Smooth muscle cell (in vitro differentiated cells): Measurements from ENCODE around the gene GRM7. TPM values are rescaled to one million over a fixed set of nuclear protein-coding genes. Genes with fewer than 3 reads are reported as not detected.

Source experiments
- DNase-seq: peaks from one replicate; lab custom pipeline; 2025; ENCODE audit not compliant: unreplicated experiment; lab: John Stamatoyannopoulos, UW
- H2AFZ ChIP-seq: fragments of 200-600 bp; sonication (generic); 2 replicates; pipeline ENCODE4 v1.6.0; 2016; ENCODE audit warnings: antibody characterized with exemption, low read depth, mild to moderate bottlenecking
- H3F3A ChIP-seq: fragments of 200-600 bp; sonication (generic); 2 replicates; pipeline ENCODE4 v1.6.0; 2017; ENCODE audit warnings: antibody characterized with exemption, low read depth
- H3K27ac ChIP-seq: fragments of 200-600 bp; sonication (generic); 2 replicates; pipeline ENCODE4 v1.5.1; 2016; ENCODE audit warnings: low read depth, mild to moderate bottlenecking
- H3K27me3 ChIP-seq: fragments of 200-600 bp; sonication (generic); 2 replicates; pipeline ENCODE4 v1.6.1; 2016; ENCODE audit warnings: low read depth, mild to moderate bottlenecking
- H3K36me3 ChIP-seq: fragments of 200-600 bp; sonication (generic); 2 replicates; pipeline ENCODE4 v1.5.1; 2016; ENCODE audit warnings: low read depth
- H3K4me1 ChIP-seq: fragments of 200-600 bp; sonication (generic); 2 replicates; pipeline ENCODE4 v1.5.1; 2016; ENCODE audit warnings: low read depth
- H3K4me2 ChIP-seq: fragments of 200-600 bp; sonication (generic); 2 replicates; pipeline ENCODE4 v1.6.0; 2016; ENCODE audit warnings: mild to moderate bottlenecking
- H3K4me3 ChIP-seq: fragments of 200-600 bp; sonication (generic); 2 replicates; pipeline ENCODE4 v1.5.1; 2016; ENCODE audit warnings: mild to moderate bottlenecking
- H3K79me2 ChIP-seq: fragments of 200-600 bp; sonication (generic); 2 replicates; pipeline ENCODE4 v1.6.0; 2016; ENCODE audit warnings: low read depth, mild to moderate bottlenecking
- H3K9ac ChIP-seq: fragments of 200-600 bp; sonication (generic); 2 replicates; pipeline ENCODE4 v1.6.0; 2016; ENCODE audit warnings: low read depth
- H3K9me3 ChIP-seq: fragments of 200-600 bp; sonication (generic); replicated peaks from 2 replicates; pipeline ENCODE4 v1.5.1; 2016; ENCODE audit warnings: low read depth
- H4K20me1 ChIP-seq: fragments of 200-600 bp; sonication (generic); 2 replicates; pipeline ENCODE4 v1.6.0; 2016; ENCODE audit warnings: low read depth
- WGBS: methylation state at CpG from one replicate; pipeline ENCODE4 v1.1.7; 2016; ENCODE audit warnings: low lambda C conversion rate; 5-methylcytosine and 5-hydroxymethylcytosine counted together
- polyA plus RNA-seq: library from polyadenylated mRNA; unstranded; fragments of >200 nt; fragmentation: Nextera tagmentation; extraction: Ambion mirVana; gene quantifications from 2 replicates; pipeline ENCODE4 v1.2.1, GENCODE V29; 2016
- total RNA-seq: library from RNA; depleted of rRNA; stranded (reverse); fragments of >200 nt; gene quantifications from 2 replicates; pipeline ENCODE4 v1.2.3, GENCODE V29; 2014
- TF ChIP-seq, protein P1 (sequence below): fragments of 200-600 bp; sonication (generic); IDR thresholded peaks from 2 replicates; pipeline ENCODE4 v1.5.1; 2017; ENCODE audit warnings: borderline replicate concordance, mild to moderate bottlenecking, antibody characterized with exemption; ENCODE audit not compliant: insufficient read depth, poor library complexity, severe bottlenecking

GRM7 gene
- total and polyA plus RNA-seq, 2 experiments from 2014 or later: not detected

DNA sequence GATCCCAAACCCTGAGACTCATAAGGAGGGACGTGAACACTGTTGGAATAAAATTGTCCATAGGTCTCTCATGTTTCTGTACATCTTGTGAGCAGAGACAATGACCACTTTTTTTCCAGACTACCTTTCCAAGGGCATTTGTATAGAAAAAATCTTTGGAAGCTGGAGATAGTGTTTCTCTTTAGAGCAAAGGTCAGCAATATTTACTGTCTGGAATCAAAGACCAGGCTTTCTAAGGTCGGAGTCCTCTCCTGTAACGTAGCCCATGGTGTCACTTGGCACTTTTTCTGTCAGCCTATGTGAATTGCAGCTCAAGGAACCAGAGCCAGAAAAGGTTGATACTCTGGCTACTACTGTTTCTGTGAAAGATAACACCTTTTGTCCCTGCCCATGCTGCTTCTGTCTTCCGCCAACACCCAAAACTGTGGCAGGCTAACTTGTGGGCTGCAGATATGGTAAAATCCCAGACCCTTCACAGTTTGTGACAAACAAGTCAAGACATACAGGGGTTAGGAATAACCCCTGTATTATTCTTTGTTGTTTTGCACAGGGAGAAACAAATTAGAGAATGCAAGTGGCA, 578.3 kb downstream of the GRM7 start:
- 93% methylated on average over 4 of the region's 4 CpGs for WGBS
- H2AFZ ChIP-seq: no peak overlapping the region
- no peaks in the 10 kb centered on the region for H3K79me2 ChIP-seq
- H3K27me3 ChIP-seq: no peaks in the 10 kb centered on the region
- no peaks in the 10 kb centered on the region for H3K4me1 ChIP-seq
- no peaks in the 10 kb centered on the region for H3K9me3 ChIP-seq
- no peaks in the 10 kb centered on the region for H3K36me3 ChIP-seq
- DNase-seq: no peak
- no peaks in the 10 kb centered on the region for H4K20me1 ChIP-seq
- TF ChIP-seq, protein P1, sequence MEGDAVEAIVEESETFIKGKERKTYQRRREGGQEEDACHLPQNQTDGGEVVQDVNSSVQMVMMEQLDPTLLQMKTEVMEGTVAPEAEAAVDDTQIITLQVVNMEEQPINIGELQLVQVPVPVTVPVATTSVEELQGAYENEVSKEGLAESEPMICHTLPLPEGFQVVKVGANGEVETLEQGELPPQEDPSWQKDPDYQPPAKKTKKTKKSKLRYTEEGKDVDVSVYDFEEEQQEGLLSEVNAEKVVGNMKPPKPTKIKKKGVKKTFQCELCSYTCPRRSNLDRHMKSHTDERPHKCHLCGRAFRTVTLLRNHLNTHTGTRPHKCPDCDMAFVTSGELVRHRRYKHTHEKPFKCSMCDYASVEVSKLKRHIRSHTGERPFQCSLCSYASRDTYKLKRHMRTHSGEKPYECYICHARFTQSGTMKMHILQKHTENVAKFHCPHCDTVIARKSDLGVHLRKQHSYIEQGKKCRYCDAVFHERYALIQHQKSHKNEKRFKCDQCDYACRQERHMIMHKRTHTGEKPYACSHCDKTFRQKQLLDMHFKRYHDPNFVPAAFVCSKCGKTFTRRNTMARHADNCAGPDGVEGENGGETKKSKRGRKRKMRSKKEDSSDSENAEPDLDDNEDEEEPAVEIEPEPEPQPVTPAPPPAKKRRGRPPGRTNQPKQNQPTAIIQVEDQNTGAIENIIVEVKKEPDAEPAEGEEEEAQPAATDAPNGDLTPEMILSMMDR: no peak
- no peaks in the 10 kb centered on the region for H3F3A ChIP-seq
- no peak overlapping the region for H3K4me2 ChIP-seq
- no peak overlapping the region for H3K9ac ChIP-seq
- no peak overlapping the region for H3K4me3 ChIP-seq
- no peak overlapping the region for H3K27ac ChIP-seq

DNA sequence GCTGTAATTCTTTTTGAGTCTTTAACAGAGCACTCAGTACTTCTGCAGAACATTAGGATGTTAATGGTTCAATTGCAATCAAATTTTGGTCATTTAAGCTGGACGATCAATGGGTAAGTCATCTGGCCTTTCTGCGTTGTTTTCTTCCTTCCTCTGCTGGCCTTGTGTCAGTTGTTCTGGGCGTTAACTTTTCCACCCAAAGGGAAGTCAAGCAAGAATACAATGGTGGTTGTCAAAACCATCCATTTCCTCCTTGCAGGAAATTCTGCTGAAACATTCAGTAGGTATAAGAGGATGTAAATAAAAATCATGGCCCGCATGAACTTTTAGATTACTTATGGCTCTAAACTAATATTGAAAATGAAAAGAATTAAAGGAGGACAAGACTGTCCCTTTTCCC, 584.0 kb downstream of the GRM7 start:
- Histone ChIP-seq H3K79me2 (no peaks in the 10 kb centered on the region), H3F3A (no peaks in the 10 kb centered on the region), H3K9ac (no peak overlapping the region), H3K4me2 (no peak overlapping the region), H3K27ac (no peak overlapping the region), H3K27me3 (no peaks in the 10 kb centered on the region), H2AFZ (no peak overlapping the region), H4K20me1 (no peaks in the 10 kb centered on the region), H3K4me1 (no peaks in the 10 kb centered on the region), H3K4me3 (no peak overlapping the region), H3K9me3 (no peaks in the 10 kb centered on the region), H3K36me3 (no peaks in the 10 kb centered on the region)
- no peak for DNase-seq
- TF ChIP-seq, protein P1: no peak
- 90% methylated on average over 4 of the region's 4 CpGs for WGBS

DNA sequence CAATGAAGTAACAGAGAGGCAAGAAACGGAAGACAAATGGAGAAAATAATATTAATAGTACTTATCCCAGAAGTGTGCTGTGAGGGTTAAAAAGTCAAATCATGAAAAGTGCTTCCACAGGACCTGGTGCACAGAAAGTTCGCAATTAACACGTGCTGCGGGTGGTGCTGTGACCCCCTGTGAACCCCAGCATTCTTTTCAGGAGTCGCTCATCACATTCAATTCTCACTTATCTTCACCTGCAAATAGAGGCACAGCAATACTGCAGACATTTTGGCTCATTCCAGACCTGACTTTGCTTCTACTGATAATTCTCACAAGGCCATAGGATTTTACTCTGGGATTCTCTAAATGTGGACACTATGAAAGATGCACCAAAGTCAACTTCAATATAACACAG, 584.4 kb downstream of the GRM7 start:
- TF ChIP-seq, protein P1: no peak
- Histone ChIP-seq H3K27me3 (no peaks in the 10 kb centered on the region), H3K79me2 (no peaks in the 10 kb centered on the region), H3K9me3 (no peaks in the 10 kb centered on the region), H3K4me3 (no peak overlapping the region), H3K36me3 (no peaks in the 10 kb centered on the region), H4K20me1 (no peaks in the 10 kb centered on the region), H3K27ac (no peak overlapping the region), H3K9ac (no peak overlapping the region), H2AFZ (no peak overlapping the region), H3F3A (no peaks in the 10 kb centered on the region), H3K4me2 (no peak overlapping the region), H3K4me1 (no peaks in the 10 kb centered on the region)
- WGBS: 94% methylated on average over 5 of the region's 5 CpGs
- DNase-seq: no peak

DNA sequence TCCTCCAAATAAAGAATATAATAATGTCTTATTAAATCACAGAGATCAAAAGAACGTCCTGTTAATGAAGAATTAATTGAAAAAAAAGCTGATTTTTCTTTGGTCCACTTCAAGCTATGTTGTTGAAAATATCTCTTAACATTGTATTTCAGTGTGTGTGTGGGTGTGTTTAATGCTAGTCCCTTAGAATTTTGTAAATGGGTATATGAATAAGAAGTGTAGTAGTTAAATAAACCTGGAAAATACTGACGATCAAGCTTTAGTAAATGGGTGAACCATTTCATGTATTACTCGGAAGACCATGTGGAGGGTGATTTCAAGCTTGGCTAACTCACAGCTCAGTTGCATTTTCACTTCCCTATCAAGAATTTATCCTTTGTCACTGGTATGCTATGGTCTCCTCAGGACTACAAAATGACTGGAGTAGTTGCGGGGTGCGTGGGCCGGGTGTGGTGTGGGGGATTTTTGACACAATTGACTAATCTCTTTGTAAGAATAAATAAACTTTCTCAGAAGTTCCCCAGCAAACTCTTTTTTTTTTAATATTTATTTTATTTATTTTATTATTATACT, 586.4 kb downstream of the GRM7 start:
- 80% methylated on average over 6 of the region's 6 CpGs for WGBS

More for the DNA sequence above, 586.4 kb downstream of the GRM7 start:
- no peak overlapping the region for H3K4me3 ChIP-seq
- DNase-seq: no peak
- H2AFZ ChIP-seq: no peak overlapping the region
- no peaks in the 10 kb centered on the region for H3K79me2 ChIP-seq
- H3K27ac ChIP-seq: no peak overlapping the region
- no peaks in the 10 kb centered on the region for H4K20me1 ChIP-seq
- no peak overlapping the region for H3K4me2 ChIP-seq
- H3K4me1 ChIP-seq: no peaks in the 10 kb centered on the region
- H3K36me3 ChIP-seq: no peaks in the 10 kb centered on the region
- H3F3A ChIP-seq: no peaks in the 10 kb centered on the region
- H3K27me3 ChIP-seq: no peaks in the 10 kb centered on the region
- no peaks in the 10 kb centered on the region for H3K9me3 ChIP-seq
- no peak overlapping the region for H3K9ac ChIP-seq
- TF ChIP-seq, protein P1: no peak
